Activated T-cell treated with anti-CD3 and anti-CD28 coated beads, Interleukin-2, amount 50 U/mL, for 72 hours (primary cell): ENCODE measurements around the gene SLC30A2. TPM values are rescaled to one million over a fixed set of nuclear protein-coding genes. Genes with fewer than 3 reads are reported as not detected.
A peak's percentile ranks its signal among the peaks of the same experiment; 100 is the strongest.
"Not testable (repeated sequence)": the region's sequence is repeated elsewhere in the genome, so short reads cannot be mapped to it uniquely, and the experiment has no call there.

Source experiments
- ATAC-seq, 2 donors: fragments of 150-1000 bp; cut with Tn5 transposase; replicated peaks in 1 of 2; 2 replicates each; pipeline ENCODE4 v1.10.0; 2021; ENCODE audit warnings: moderate library complexity in 2 of 2, mild to moderate bottlenecking in 1 of 2
- DNase-seq, 2 donors: peaks; one replicate each; pipeline ENCODE4 v3.0.0; 2021 to 2022; ENCODE audit warnings: mixed read lengths in 1 of 2
- H3K27ac Mint-ChIP-seq: one replicate; pipeline ENCODE4 v1.8.0; 2022; ENCODE audit warnings: mild to moderate bottlenecking, moderate library complexity, mixed read lengths
- H3K27me3 Mint-ChIP-seq: one replicate; pipeline ENCODE4 v1.8.0; 2022; ENCODE audit warnings: low read depth, mixed read lengths
- H3K36me3 Mint-ChIP-seq, 2 donors: one replicate each; pipeline ENCODE4 v1.8.0; 2022; ENCODE audit warnings: mixed read lengths in 2 of 2, mild to moderate bottlenecking in 1 of 2; ENCODE audit not compliant: insufficient read depth in 2 of 2
- H3K4me1 Mint-ChIP-seq: one replicate; pipeline ENCODE4 v1.8.0; 2022; ENCODE audit warnings: low read depth, mixed read lengths
- H3K4me3 Mint-ChIP-seq, 2 donors: one replicate each; pipeline ENCODE4 v1.8.0; 2022; ENCODE audit warnings: mild to moderate bottlenecking in 2 of 2, mixed read lengths in 2 of 2, moderate library complexity in 2 of 2
- H3K9me3 Mint-ChIP-seq, 2 donors: one replicate each; pipeline ENCODE4 v1.8.0; 2022; ENCODE audit warnings: mixed read lengths in 2 of 2
- total RNA-seq, 2 donors: library from RNA; stranded (reverse); gene quantifications; one replicate each; pipeline ENCODE4 v1.2.3, GENCODE V29; 2022

The SLC30A2 gene
- not detected for total RNA-seq

- peaks cover 1 to 3% of the 10 kb centered on the region in 2 donors for H3K36me3 Mint-ChIP-seq
- H3K9me3 Mint-ChIP-seq, result no peaks in the 10 kb centered on the region
- H3K4me3 Mint-ChIP-seq, result peak within 1 kb of the TSS; percentile 34 to 56
- ATAC-seq (peak in 1 of 2 donors; percentile 15), DNase-seq (no peak)
- no peak within 1 kb of the TSS for H3K27ac Mint-ChIP-seq
- H3K27me3 Mint-ChIP-seq, result peaks cover 62% of the 10 kb centered on the region
- no peaks in the 10 kb centered on the region for H3K4me1 Mint-ChIP-seq
These were observed at the start of gene SLC30A2 for GRCh38 chr1:26045722-26046245. TSS of gene SLC30A2 (minus strand) at chr1:26046118. CDS start at chr1:26045896, 222 bp downstream.

GRCh38 chr1:26094677-26095383, 48.9 kb upstream of the SLC30A2 start:
- Mint-ChIP-seq H3K9me3 (no peaks in the 10 kb centered on the region), H3K36me3 (no peaks in the 10 kb centered on the region), H3K4me1 (peaks cover 7% of the 10 kb centered on the region), H3K4me3 (no peak overlapping the region), H3K27me3 (peaks cover 39% of the 10 kb centered on the region), H3K27ac (no peak overlapping the region)
- ATAC-seq (no peak), DNase-seq (no peak)

- ATAC-seq (no peak), DNase-seq (no peak)
- Mint-ChIP-seq H3K36me3 (no peaks in the 10 kb centered on the region), H3K4me1 (peaks cover 7% of the 10 kb centered on the region), H3K27me3 (peaks cover 41% of the 10 kb centered on the region), H3K9me3 (no peaks in the 10 kb centered on the region), H3K4me3 (no peak overlapping the region), H3K27ac (no peak overlapping the region)
These were observed 48.3 kb upstream of the SLC30A2 start for GRCh38 chr1:26094076-26094669.

- not testable (repeated sequence) for H3K27ac Mint-ChIP-seq, H3K36me3 Mint-ChIP-seq, ATAC-seq, DNase-seq, H3K9me3 Mint-ChIP-seq, H3K4me1 Mint-ChIP-seq, H3K4me3 Mint-ChIP-seq
- peaks cover 41% of the 10 kb centered on the region for H3K27me3 Mint-ChIP-seq
These were observed 47.7 kb upstream of the SLC30A2 start for GRCh38 chr1:26093569-26093968.

GRCh38 chr1:26092422-26092821, 46.5 kb upstream of the SLC30A2 start:
- no peaks in the 10 kb centered on the region for H3K9me3 Mint-ChIP-seq
- no peaks in the 10 kb centered on the region for H3K36me3 Mint-ChIP-seq
- no peaks in the 10 kb centered on the region for H3K4me1 Mint-ChIP-seq
- no peak for ATAC-seq
- H3K4me3 Mint-ChIP-seq, result no peak overlapping the region
- H3K27me3 Mint-ChIP-seq, result peaks cover 41% of the 10 kb centered on the region
- no peak overlapping the region for H3K27ac Mint-ChIP-seq
- DNase-seq, result no peak

GRCh38 chr1:26090893-26091292, 45.0 kb upstream of the SLC30A2 start:
- Mint-ChIP-seq H3K9me3 (no peaks in the 10 kb centered on the region), H3K4me3 (no peak overlapping the region)
- ATAC-seq, result no peak

GRCh38 chr1:26089125-26089524, 43.2 kb upstream of the SLC30A2 start:
- DNase-seq (no peak), ATAC-seq (no peak)
- Mint-ChIP-seq H3K9me3 (no peaks in the 10 kb centered on the region), H3K27me3 (peaks cover 49% of the 10 kb centered on the region), H3K4me1 (no peaks in the 10 kb centered on the region), H3K27ac (no peak overlapping the region), H3K36me3 (no peaks in the 10 kb centered on the region), H3K4me3 (no peak overlapping the region)

More at GRCh38 chr1:26090893-26091292, 45.0 kb upstream of the SLC30A2 start:
- Mint-ChIP-seq H3K27ac (no peak overlapping the region), H3K27me3 (peaks cover 35% of the 10 kb centered on the region), H3K4me1 (no peaks in the 10 kb centered on the region), H3K36me3 (no peaks in the 10 kb centered on the region)
- DNase-seq, result no peak

- H3K4me3 Mint-ChIP-seq, result no peak overlapping the region
- H3K27me3 Mint-ChIP-seq, result peaks cover 21% of the 10 kb centered on the region
- no peaks in the 10 kb centered on the region for H3K4me1 Mint-ChIP-seq
- no peaks in the 10 kb centered on the region for H3K9me3 Mint-ChIP-seq
- ATAC-seq, result no peak
- H3K27ac Mint-ChIP-seq, result no peak overlapping the region
- no peak for DNase-seq
- H3K36me3 Mint-ChIP-seq, result no peaks in the 10 kb centered on the region
These were observed 38.9 kb upstream of the SLC30A2 start for GRCh38 chr1:26084844-26085243.

GRCh38 chr1:26084091-26084561, 38.2 kb upstream of the SLC30A2 start:
- Mint-ChIP-seq H3K27ac (no peak overlapping the region), H3K4me1 (no peaks in the 10 kb centered on the region), H3K9me3 (no peaks in the 10 kb centered on the region), H3K27me3 (peaks cover 18% of the 10 kb centered on the region), H3K36me3 (no peaks in the 10 kb centered on the region), H3K4me3 (no peak overlapping the region)
- DNase-seq, result no peak
- ATAC-seq, result no peak

GRCh38 chr1:26083208-26083607, 37.3 kb upstream of the SLC30A2 start:
- Mint-ChIP-seq H3K27ac (no peak overlapping the region), H3K4me1 (no peaks in the 10 kb centered on the region), H3K36me3 (no peaks in the 10 kb centered on the region), H3K27me3 (peaks cover 18% of the 10 kb centered on the region), H3K4me3 (no peak overlapping the region), H3K9me3 (no peaks in the 10 kb centered on the region)
- DNase-seq (no peak), ATAC-seq (no peak)

GRCh38 chr1:26082020-26082350, 36.1 kb upstream of the SLC30A2 start:
- no peak overlapping the region for H3K4me3 Mint-ChIP-seq
- H3K4me1 Mint-ChIP-seq, result no peaks in the 10 kb centered on the region
- peaks cover 18% of the 10 kb centered on the region for H3K27me3 Mint-ChIP-seq
- no peak overlapping the region for H3K27ac Mint-ChIP-seq
- H3K36me3 Mint-ChIP-seq, result no peaks in the 10 kb centered on the region
- no peak for DNase-seq
- H3K9me3 Mint-ChIP-seq, result no peaks in the 10 kb centered on the region
- no peak for ATAC-seq

GRCh38 chr1:26081267-26082019, 35.5 kb upstream of the SLC30A2 start:
- no peaks in the 10 kb centered on the region for H3K36me3 Mint-ChIP-seq
- H3K9me3 Mint-ChIP-seq, result no peaks in the 10 kb centered on the region
- H3K27ac Mint-ChIP-seq, result no peak overlapping the region

More at GRCh38 chr1:26081267-26082019, 35.5 kb upstream of the SLC30A2 start:
- ATAC-seq (no peak), DNase-seq (no peak)
- Mint-ChIP-seq H3K27me3 (peaks cover 18% of the 10 kb centered on the region), H3K4me3 (no peak overlapping the region), H3K4me1 (no peaks in the 10 kb centered on the region)
